Nephron (organoid): ENCODE results near the gene SLC7A6.

ENCODE experiments used
- H3K27ac Mint-ChIP-seq, 3 experiments: 2 replicates each; pipeline ENCODE4 v1.8.0; 2020; ENCODE audit warnings: mixed read lengths in 3 of 3, mild to moderate bottlenecking in 2 of 3, moderate library complexity in 1 of 3
- H3K27me3 Mint-ChIP-seq: 2 replicates; pipeline ENCODE4 v1.8.0; 2021; ENCODE audit warnings: low read depth, mild to moderate bottlenecking, moderate library complexity, mixed read lengths
- H3K36me3 Mint-ChIP-seq: 2 replicates; pipeline ENCODE4 v1.8.0; 2020; ENCODE audit warnings: low read depth, mixed read lengths
- H3K4me1 Mint-ChIP-seq: 2 replicates; pipeline ENCODE4 v1.8.0; 2020; ENCODE audit warnings: mixed read lengths
- H3K4me3 Mint-ChIP-seq, 3 experiments: 2 replicates each; pipeline ENCODE4 v1.8.0; 2020; ENCODE audit warnings: mild to moderate bottlenecking in 3 of 3, mixed read lengths in 3 of 3, moderate library complexity in 2 of 3
- H3K9me3 Mint-ChIP-seq: 2 replicates; pipeline ENCODE4 v1.8.0; 2020; ENCODE audit warnings: mixed read lengths
- TF ChIP-seq, protein P1 (sequence below), 3 experiments: fragments of 200-600 bp; sonication (generic); IDR thresholded peaks; one replicate each; pipeline ENCODE4 v1.5.0; 2021; ENCODE audit warnings: antibody characterized with exemption in 3 of 3; ENCODE audit not compliant: unreplicated experiment in 3 of 3

SLC7A6 gene

DNA sequence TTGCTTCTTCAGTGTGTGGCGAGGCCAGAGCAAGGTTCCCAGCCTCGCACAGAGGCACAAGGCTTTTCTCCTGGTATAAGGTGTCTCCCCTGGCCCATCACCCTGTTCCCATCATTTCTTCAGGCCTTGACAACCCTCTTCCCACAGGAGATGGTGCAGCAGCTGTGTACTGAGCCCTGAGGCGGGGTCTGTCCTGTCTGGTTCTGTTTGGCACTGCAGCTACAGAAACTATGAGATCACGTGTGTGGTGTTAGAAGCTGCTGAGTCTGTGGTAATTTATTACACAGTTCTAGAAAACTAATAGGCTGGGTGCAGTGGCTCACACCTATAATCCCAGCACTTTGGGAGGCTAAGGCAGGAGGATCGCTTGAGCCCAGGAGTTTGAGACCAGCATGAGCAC is 11.9 kb upstream of the SLC7A6 start:
- peaks cover 8% of the 10 kb centered on the region for H3K4me1 Mint-ChIP-seq
- no peak overlapping the region for H3K4me3 Mint-ChIP-seq
- no peaks in the 10 kb centered on the region for H3K27me3 Mint-ChIP-seq
- no peaks in the 10 kb centered on the region for H3K9me3 Mint-ChIP-seq
- no peak overlapping the region for H3K27ac Mint-ChIP-seq
- TF ChIP-seq, protein P1, sequence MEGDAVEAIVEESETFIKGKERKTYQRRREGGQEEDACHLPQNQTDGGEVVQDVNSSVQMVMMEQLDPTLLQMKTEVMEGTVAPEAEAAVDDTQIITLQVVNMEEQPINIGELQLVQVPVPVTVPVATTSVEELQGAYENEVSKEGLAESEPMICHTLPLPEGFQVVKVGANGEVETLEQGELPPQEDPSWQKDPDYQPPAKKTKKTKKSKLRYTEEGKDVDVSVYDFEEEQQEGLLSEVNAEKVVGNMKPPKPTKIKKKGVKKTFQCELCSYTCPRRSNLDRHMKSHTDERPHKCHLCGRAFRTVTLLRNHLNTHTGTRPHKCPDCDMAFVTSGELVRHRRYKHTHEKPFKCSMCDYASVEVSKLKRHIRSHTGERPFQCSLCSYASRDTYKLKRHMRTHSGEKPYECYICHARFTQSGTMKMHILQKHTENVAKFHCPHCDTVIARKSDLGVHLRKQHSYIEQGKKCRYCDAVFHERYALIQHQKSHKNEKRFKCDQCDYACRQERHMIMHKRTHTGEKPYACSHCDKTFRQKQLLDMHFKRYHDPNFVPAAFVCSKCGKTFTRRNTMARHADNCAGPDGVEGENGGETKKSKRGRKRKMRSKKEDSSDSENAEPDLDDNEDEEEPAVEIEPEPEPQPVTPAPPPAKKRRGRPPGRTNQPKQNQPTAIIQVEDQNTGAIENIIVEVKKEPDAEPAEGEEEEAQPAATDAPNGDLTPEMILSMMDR (IDR thresholded peaks at IDR 0.05; ENCODE audit: unreplicated experiment in 3 of 3), result no peak
- peaks cover 14% of the 10 kb centered on the region for H3K36me3 Mint-ChIP-seq

DNA sequence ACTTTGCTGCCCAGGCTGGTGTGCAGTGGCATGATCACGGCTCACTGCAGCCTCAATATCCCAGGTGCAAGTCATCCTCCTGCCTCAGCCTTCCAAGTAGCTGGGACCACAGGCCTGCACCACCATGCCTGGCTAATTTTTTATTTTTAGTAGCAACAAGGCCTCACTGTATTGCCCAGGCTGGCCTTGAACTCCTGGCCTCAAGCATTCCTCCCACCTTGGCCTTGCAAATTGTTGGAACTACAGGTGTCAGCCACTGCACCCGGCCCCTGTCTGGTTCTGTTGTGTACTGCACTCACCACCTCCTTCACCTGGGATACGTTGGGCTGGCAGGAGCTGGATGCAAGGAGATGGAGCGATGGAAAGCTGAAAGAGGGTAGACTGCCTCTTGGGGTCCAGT is 10.6 kb upstream of the SLC7A6 start:
- no peak overlapping the region for H3K27ac Mint-ChIP-seq
- H3K4me1 Mint-ChIP-seq, result peaks cover 19% of the 10 kb centered on the region
- H3K4me3 Mint-ChIP-seq, result no peak overlapping the region
- no peaks in the 10 kb centered on the region for H3K27me3 Mint-ChIP-seq
- peaks cover 23% of the 10 kb centered on the region for H3K36me3 Mint-ChIP-seq
- TF ChIP-seq, protein P1 (IDR thresholded peaks at IDR 0.05; ENCODE audit: unreplicated experiment in 3 of 3), result no peak
- H3K9me3 Mint-ChIP-seq, result no peaks in the 10 kb centered on the region

DNA sequence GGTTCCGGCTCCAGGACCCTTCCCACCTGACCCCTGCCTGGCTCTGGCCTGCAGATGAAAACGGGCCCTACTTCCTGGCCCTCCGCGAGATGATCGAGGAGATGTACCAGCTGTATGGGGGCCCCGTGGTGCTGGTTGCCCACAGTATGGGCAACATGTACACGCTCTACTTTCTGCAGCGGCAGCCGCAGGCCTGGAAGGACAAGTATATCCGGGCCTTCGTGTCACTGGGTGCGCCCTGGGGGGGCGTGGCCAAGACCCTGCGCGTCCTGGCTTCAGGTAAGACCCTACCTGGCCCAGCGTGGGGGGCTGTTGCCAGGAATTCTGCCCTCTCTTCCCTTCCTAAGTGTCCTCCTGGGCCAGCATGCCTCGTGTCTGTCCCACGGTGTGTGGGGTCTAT is 8.6 kb upstream of the SLC7A6 start:
- TF ChIP-seq, protein P1 (IDR thresholded peaks at IDR 0.05; ENCODE audit: unreplicated experiment in 3 of 3), result no peak
- Mint-ChIP-seq H3K9me3 (no peaks in the 10 kb centered on the region), H3K36me3 (peaks cover 24% of the 10 kb centered on the region), H3K27ac (no peak overlapping the region), H3K27me3 (no peaks in the 10 kb centered on the region), H3K4me3 (no peak overlapping the region), H3K4me1 (peaks cover 19% of the 10 kb centered on the region)

DNA sequence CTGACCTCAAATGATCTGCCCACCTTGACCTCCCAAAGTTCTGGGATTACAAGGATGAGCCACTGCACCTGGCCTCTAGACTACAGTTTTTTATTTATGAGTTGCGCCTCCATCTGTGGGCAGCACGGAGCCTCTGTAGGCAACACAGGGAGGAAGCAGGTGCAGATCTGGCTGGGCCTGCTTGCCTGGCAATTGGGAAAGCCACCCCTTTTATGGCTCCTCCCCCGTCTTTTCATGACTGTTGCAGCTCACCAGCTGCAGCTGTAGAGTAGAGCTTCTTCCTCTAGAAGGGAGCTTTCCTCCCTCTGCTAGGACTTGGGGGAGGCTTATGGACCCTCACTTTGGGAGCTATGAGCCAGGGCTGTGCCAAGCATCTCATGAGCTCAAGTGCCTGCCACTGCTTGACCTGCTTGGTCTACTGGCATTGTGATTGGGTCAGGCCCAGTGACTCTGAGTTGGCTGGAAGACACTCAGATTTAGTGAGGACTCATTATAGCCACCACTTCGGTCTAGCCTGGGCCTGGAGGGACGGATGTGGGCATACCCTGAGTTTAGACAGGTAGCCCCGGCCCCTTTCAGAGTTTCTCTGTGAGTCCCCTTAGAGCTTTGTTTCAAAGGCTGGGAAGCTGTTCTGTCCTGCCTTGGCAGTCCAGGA is 6.9 kb upstream of the SLC7A6 start:
- Mint-ChIP-seq H3K36me3 (peaks cover 14% of the 10 kb centered on the region), H3K4me1 (peaks cover 14% of the 10 kb centered on the region), H3K27me3 (peaks cover 3% of the 10 kb centered on the region), H3K27ac (peak overlapping the region; percentile 92 to 98 (median 96)), H3K4me3 (no peak overlapping the region), H3K9me3 (no peaks in the 10 kb centered on the region)
- TF ChIP-seq, protein P1 (IDR thresholded peaks at IDR 0.05; ENCODE audit: unreplicated experiment in 3 of 3), result no peak

DNA sequence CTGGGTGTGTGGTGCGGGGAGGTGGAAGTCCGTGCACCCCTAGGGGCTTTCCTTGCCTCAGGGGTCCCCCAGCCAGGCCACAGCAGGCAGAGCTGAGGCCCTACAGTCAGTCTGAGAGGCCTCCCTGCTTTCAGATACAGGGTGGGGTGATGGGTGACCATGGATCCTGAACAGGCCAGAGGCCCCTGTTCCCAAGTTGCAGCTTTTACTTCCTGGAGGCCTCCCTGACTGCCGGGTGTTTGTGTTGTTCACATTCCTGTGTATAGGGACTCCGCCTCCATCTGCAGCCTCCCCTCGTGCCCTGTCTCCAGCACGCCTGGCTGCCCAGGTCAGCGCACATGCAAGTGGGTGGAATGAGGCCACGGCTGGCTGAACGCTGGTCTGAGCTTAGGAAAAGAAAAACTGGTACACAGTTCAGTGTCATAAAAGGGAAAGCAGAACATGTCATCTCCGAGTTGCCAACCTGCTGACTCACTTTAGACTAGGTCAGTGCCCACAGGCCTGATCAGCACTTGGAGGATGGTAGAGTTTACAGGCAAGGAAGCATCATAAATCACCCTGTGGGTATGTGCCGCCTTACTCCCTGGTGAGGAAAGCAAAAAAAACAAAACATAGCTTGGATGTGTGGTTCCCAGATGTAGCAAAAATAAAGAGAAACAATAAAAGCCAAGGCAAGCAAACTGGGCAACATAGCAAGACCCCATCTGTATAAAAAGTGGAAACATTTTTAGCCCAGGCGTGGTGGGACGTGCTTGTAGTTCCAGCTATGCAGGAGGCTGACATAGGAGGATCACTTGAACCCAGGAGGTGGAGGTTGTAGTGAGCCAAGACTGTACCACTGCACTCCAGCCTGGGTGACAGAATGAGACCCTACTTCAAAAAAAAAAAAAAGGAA is 6.2 kb upstream of the SLC7A6 start:
- Mint-ChIP-seq H3K4me1 (peaks cover 14% of the 10 kb centered on the region), H3K27me3 (peaks cover 5% of the 10 kb centered on the region), H3K27ac (peak overlapping the region; percentile 92 to 98 (median 96)), H3K9me3 (no peaks in the 10 kb centered on the region), H3K36me3 (peaks cover 13% of the 10 kb centered on the region), H3K4me3 (peak overlapping the region in 2 of 3 experiments; percentile 22 to 58)
- TF ChIP-seq, protein P1 (IDR thresholded peaks at IDR 0.05; ENCODE audit: unreplicated experiment in 3 of 3), result no peak
